IMR-90 (cell line): ENCODE results near the gene EVA1C. TPM values are rescaled to one million over a fixed set of nuclear protein-coding genes. Genes with fewer than 3 reads are reported as not detected.

Experiments
- ATAC-seq: fragments of 200-7000 bp; cut with Tn5 transposase; 2 replicates; pipeline ENCODE4 v1.9.1; 2020; ENCODE audit warnings: low read depth, mild to moderate bottlenecking, moderate library complexity
- BruUV-seq: library from RNA; stranded (reverse); fragments of 400-500 nt; replicated peaks from 2 replicates; lab custom pipeline; 2021; lab: Mats Ljungman, UMichigan
- CTCF ChIA-PET: fragments of 300-600 bp; formaldehyde crosslinking; extraction: SDS; loops from one replicate; lab custom pipeline; 2021; ENCODE audit warnings: antibody characterized with exemption; lab: Yijun Ruan, JAX
- POLR2A ChIA-PET: fragments of 300-600 bp; sonication (Branson Sonifier 250); formaldehyde crosslinking; loops from one replicate; lab custom pipeline; 2022; ENCODE audit warnings: antibody characterized with exemption; ENCODE audit not compliant: unreplicated experiment; lab: Charles Lee
- DNase-seq: peaks from one replicate; pipeline ENCODE4 v3.0.0; 2013
- H2AFZ ChIP-seq: replicated peaks from 2 replicates; pipeline ENCODE3; 2013; ENCODE audit warnings: low read length, mild to moderate bottlenecking; ENCODE audit not compliant: poor library complexity
- H2AK5ac ChIP-seq: 2 replicates; pipeline ENCODE4 v1.6.1; 2013; ENCODE audit warnings: low read depth, low read length, inconsistent platforms
- H2AK9ac ChIP-seq: replicated peaks from 2 replicates; pipeline ENCODE3; 2013; ENCODE audit warnings: mild to moderate bottlenecking, low read depth, low read length, moderate library complexity; ENCODE audit not compliant: poor library complexity
- H2BK120ac ChIP-seq: 2 replicates; pipeline ENCODE4 v1.6.1; 2013; ENCODE audit warnings: low read depth, low read length, inconsistent platforms
- H2BK15ac ChIP-seq: 3 replicates; pipeline ENCODE4 v1.6.1; 2013; ENCODE audit warnings: low read depth, low read length, inconsistent platforms
- H2BK20ac ChIP-seq: 2 replicates; pipeline ENCODE4 v1.6.1; 2013; ENCODE audit warnings: low read depth, mild to moderate bottlenecking, inconsistent platforms, low read length, moderate library complexity
- H2BK5ac ChIP-seq: 2 replicates; pipeline ENCODE4 v1.6.1; 2013; ENCODE audit warnings: mild to moderate bottlenecking, low read depth, low read length, inconsistent platforms; ENCODE audit not compliant: poor library complexity, severe bottlenecking
- H3K14ac ChIP-seq: replicated peaks from 2 replicates; pipeline ENCODE4 v1.6.1; 2013; ENCODE audit warnings: low read depth, low read length, inconsistent platforms
- H3K18ac ChIP-seq: 2 replicates; pipeline ENCODE4 v1.6.1; 2013; ENCODE audit warnings: low read depth, low read length, control low read depth
- H3K23ac ChIP-seq: 2 replicates; pipeline ENCODE4 v1.6.1; 2013; ENCODE audit warnings: low read depth, low read length, inconsistent platforms
- H3K27ac ChIP-seq: 2 replicates; pipeline ENCODE4 v1.5.1; 2013; ENCODE audit warnings: mild to moderate bottlenecking, control low read depth, low read length; ENCODE audit not compliant: insufficient read depth
- H3K27me3 ChIP-seq: 2 replicates; pipeline ENCODE4 v1.6.1; 2013; ENCODE audit warnings: low read length; ENCODE audit not compliant: control insufficient read depth, insufficient read depth
- H3K36me3 ChIP-seq: 2 replicates; pipeline ENCODE4 v1.6.1; 2013; ENCODE audit warnings: low read length, mixed read lengths; ENCODE audit not compliant: control insufficient read depth, insufficient read depth
- H3K4ac ChIP-seq: 2 replicates; pipeline ENCODE4 v1.6.1; 2013; ENCODE audit warnings: low read depth, low read length, inconsistent platforms
- H3K4me1 ChIP-seq: 2 replicates; pipeline ENCODE4 v1.6.1; 2013; ENCODE audit warnings: low read length, mixed read lengths; ENCODE audit not compliant: control insufficient read depth, insufficient read depth
- H3K4me2 ChIP-seq: 2 replicates; pipeline ENCODE4 v1.6.1; 2013; ENCODE audit warnings: low read depth, mild to moderate bottlenecking, control low read depth, low read length, moderate library complexity
- H3K4me3 ChIP-seq: 2 replicates; pipeline ENCODE4 v1.5.1; 2013; ENCODE audit warnings: low read depth, mild to moderate bottlenecking, control low read depth, low read length, moderate library complexity; ENCODE audit not compliant: insufficient read depth
- H3K56ac ChIP-seq: 2 replicates; pipeline ENCODE4 v1.6.1; 2013; ENCODE audit warnings: low read length, inconsistent platforms; ENCODE audit not compliant: insufficient read depth; ENCODE audit errors: extremely low read depth
- H3K79me1 ChIP-seq, 2 experiments: 2 replicates each; pipeline ENCODE4 v1.6.1; 2013; ENCODE audit warnings: low read length in 2 of 2, inconsistent platforms in 1 of 2, low read depth in 1 of 2
- H3K9ac ChIP-seq: 2 replicates; pipeline ENCODE4 v1.6.1; 2013; ENCODE audit warnings: low read depth, low read length, control low read depth
- H3K9me1 ChIP-seq: 2 replicates; pipeline ENCODE4 v1.6.1; 2013; ENCODE audit warnings: low read length, inconsistent platforms; ENCODE audit not compliant: insufficient read depth
- H3K9me3 ChIP-seq: 2 replicates; pipeline ENCODE4 v1.6.1; 2013; ENCODE audit warnings: low read length; ENCODE audit not compliant: control insufficient read depth, insufficient read depth
- H4K20me1 ChIP-seq: 2 replicates; pipeline ENCODE4 v1.6.1; 2013; ENCODE audit warnings: low read length, inconsistent platforms; ENCODE audit not compliant: insufficient read depth
- H4K5ac ChIP-seq: 2 replicates; pipeline ENCODE4 v1.6.1; 2013; ENCODE audit warnings: mild to moderate bottlenecking, low read depth, low read length, control low read depth
- H4K8ac ChIP-seq, 2 experiments: 2 replicates each; pipeline ENCODE4 v1.6.1; 2013; ENCODE audit warnings: low read depth in 2 of 2, low read length in 2 of 2, control low read depth in 1 of 2, inconsistent platforms in 1 of 2
- H4K91ac ChIP-seq: 2 replicates; pipeline ENCODE4 v1.6.1; 2013; ENCODE audit warnings: low read depth, low read length, inconsistent platforms; ENCODE audit not compliant: insufficient read depth
- CHD1 ChIP-seq: IDR thresholded peaks from 2 replicates; pipeline ENCODE4 v1.6.1; 2012; ENCODE audit warnings: low read depth, low read length, improper control_type of control experiment
- CTCF ChIP-seq: conservative IDR thresholded peaks from 2 replicates; pipeline ENCODE4 v1.5.1; 2012; ENCODE audit warnings: mild to moderate bottlenecking, low read depth, low read length, improper control_type of control experiment
- MAFK ChIP-seq: IDR thresholded peaks from 2 replicates; pipeline ENCODE4 v1.6.1; 2012; ENCODE audit warnings: low read depth, low read length, improper control_type of control experiment
- MAZ ChIP-seq: IDR thresholded peaks from 2 replicates; pipeline ENCODE4 v1.6.1; 2012; ENCODE audit warnings: low read depth, mild to moderate bottlenecking, low read length, improper control_type of control experiment, moderate library complexity, borderline replicate concordance
- MXI1 ChIP-seq: IDR thresholded peaks from 2 replicates; pipeline ENCODE4 v1.6.1; 2012; ENCODE audit warnings: low read depth, mild to moderate bottlenecking, low read length, moderate library complexity, borderline replicate concordance
- NFE2L2 ChIP-seq: fragments of 150-350 bp; IDR thresholded peaks from 2 replicates; pipeline ENCODE4 v1.6.1; 2016; ENCODE audit warnings: low read depth, mild to moderate bottlenecking, low read length
- POLR2A ChIP-seq: IDR thresholded peaks from 2 replicates; pipeline ENCODE4 v1.6.1; 2012; ENCODE audit warnings: mild to moderate bottlenecking, low read depth, low read length
- RCOR1 ChIP-seq: IDR thresholded peaks from 2 replicates; pipeline ENCODE4 v1.6.1; 2012; ENCODE audit warnings: mild to moderate bottlenecking, low read length, improper control_type of control experiment; ENCODE audit not compliant: insufficient replicate concordance
- SMC3 ChIP-seq: fragments of 150-350 bp; IDR thresholded peaks from 2 replicates; pipeline ENCODE4 v1.6.1; 2016; ENCODE audit warnings: low read depth, mild to moderate bottlenecking, antibody characterized with exemption, low read length, moderate library complexity
- USF2 ChIP-seq: fragments of 150-350 bp; IDR thresholded peaks from 2 replicates; pipeline ENCODE4 v1.6.1; 2017; ENCODE audit warnings: mild to moderate bottlenecking, antibody characterized with exemption, low read length, low read depth
- WGBS, 2 experiments: methylation state at CpG; one replicate each; pipeline versions ENCODE4 v1.1.5 to v1.1.7; 2013; ENCODE audit warnings: missing lambda C conversion rate in 2 of 2; ENCODE audit not compliant: insufficient read length in 1 of 2; ENCODE audit errors: extremely low coverage in 2 of 2; 5-methylcytosine and 5-hydroxymethylcytosine counted together
- dilution Hi-C: fragments of 300-500 bp; cut with HindIII; formaldehyde crosslinking; loops from one replicate; pipeline ENCODE4 v1.14.3; 2018; ENCODE audit warnings: low sequenced_read_pairs; ENCODE audit not compliant: unreplicated experiment
- in situ Hi-C: fragments of 300-500 bp; cut with MboI; formaldehyde crosslinking; loops from 3 replicates; pipeline ENCODE4 v1.14.3; 2019; ENCODE audit warnings: low sequenced_read_pairs, inconsistent platforms, mixed read lengths
- intact Hi-C: fragments of 100-400 bp; cut with micrococcal nuclease; formaldehyde crosslinking; loops from 2 replicates; pipeline ENCODE4 v1.10.0; 2022
- polyA plus RNA-seq, 3 experiments: library from polyadenylated mRNA; depleted of rRNA; stranded (reverse); fragments of >200 nt; gene quantifications; 2 replicates each; pipeline ENCODE4 v1.2.3, GENCODE V29; 2012; ENCODE audit warnings: low replicate concordance in 1 of 3
- total RNA-seq: library from RNA; depleted of rRNA; stranded (reverse); fragments of >200 nt; gene quantifications from 2 replicates; pipeline ENCODE4 v1.2.3, GENCODE V29; 2012

The EVA1C gene
- total and polyA plus RNA-seq, 2 of the 4 experiments (the other 2 are of a cell fraction) = 0.72 to 1.1 TPM

GRCh38 chr21:32437729-32438128 is 25.2 kb downstream of the EVA1C start:
- H3K27ac ChIP-seq = no peak overlapping the region
- no peak overlapping the region for H2BK120ac ChIP-seq
- in situ Hi-C loops (no loop called here), intact Hi-C loops (no loop called here), dilution Hi-C loops (no loop called here)
- no peak for DNase-seq
- H3K4ac ChIP-seq = no peak overlapping the region
- no peaks in the 10 kb centered on the region for H3K79me1 ChIP-seq
- ATAC-seq = no peak
- no peak overlapping the region for H3K4me3 ChIP-seq
- H2BK20ac ChIP-seq = no peak overlapping the region
- H3K4me1 ChIP-seq = no peaks in the 10 kb centered on the region
- H3K23ac ChIP-seq = no peak overlapping the region
- BruUV-seq = no TSS peak
- no peak overlapping the region for H3K14ac ChIP-seq
- H4K91ac ChIP-seq = no peak overlapping the region
- ChIA-PET CTCF (no interaction called here), POLR2A (no interaction called here)
- H3K36me3 ChIP-seq = no peaks in the 10 kb centered on the region
- no peak for TF ChIP-seq CHD1
- TF ChIP-seq RCOR1 = no peak
- TF ChIP-seq MXI1 = no peak
- no peak for TF ChIP-seq SMC3
- no peak for TF ChIP-seq MAFK
- TF ChIP-seq POLR2A = no peak
- no peak for TF ChIP-seq CTCF
- TF ChIP-seq NFE2L2 = no peak
- no peak for TF ChIP-seq USF2
- TF ChIP-seq MAZ = no peak
- no peaks in the 10 kb centered on the region for H3K9me3 ChIP-seq
- no peak overlapping the region for H4K5ac ChIP-seq
- no peak overlapping the region for H3K4me2 ChIP-seq
- H3K9ac ChIP-seq = no peak overlapping the region
- no peaks in the 10 kb centered on the region for H4K20me1 ChIP-seq
- H2AK5ac ChIP-seq = no peak overlapping the region
- no peaks in the 10 kb centered on the region for H3K27me3 ChIP-seq
- H4K8ac ChIP-seq = no peak overlapping the region
- H2AK9ac ChIP-seq = no peak overlapping the region
- no peak overlapping the region for H2BK15ac ChIP-seq
- 75% methylated on average over 7 of the region's 12 CpGs; no CpG with 5 or more reads in 1 of the 2 experiments for WGBS, 2 experiments
- no peak overlapping the region for H2BK5ac ChIP-seq
- H2AFZ ChIP-seq = no peak overlapping the region
- no peaks in the 10 kb centered on the region for H3K9me1 ChIP-seq
- H3K18ac ChIP-seq = no peak overlapping the region
- no peak overlapping the region for H3K56ac ChIP-seq
